ENCODE data around the gene HECW1.
"Not testable (repeated sequence)": the region's sequence is repeated elsewhere in the genome, so short reads cannot be mapped to it uniquely, and the experiment has no call there.

The HECW1 gene

GRCh38 chr7:43559946-43560335 lies 447.5 kb downstream of the HECW1 start:
- no peaks in the 10 kb centered on the region for H3K9me3 Mint-ChIP-seq
- ATAC-seq (replicated peaks) (no peak), DNase-seq (no peak)
- H3K27ac Mint-ChIP-seq, result no peak overlapping the region
- H3K27me3 Mint-ChIP-seq, result peaks cover 31 to 43% of the 10 kb centered on the region in 2 donors
- H3K36me3 Mint-ChIP-seq, result no peaks in the 10 kb centered on the region
- no peaks in the 10 kb centered on the region for H3K4me1 Mint-ChIP-seq
- H3K4me3 Mint-ChIP-seq, result no peak overlapping the region

- no peak for ATAC-seq (replicated peaks)
- Mint-ChIP-seq H3K27me3 (peaks cover 32 to 45% of the 10 kb centered on the region in 2 donors), H3K36me3 (no peaks in the 10 kb centered on the region), H3K9me3 (no peaks in the 10 kb centered on the region), H3K4me1 (no peaks in the 10 kb centered on the region), H3K4me3 (no peak overlapping the region), H3K27ac (no peak overlapping the region)
- no peak for DNase-seq
Measured at GRCh38 chr7:43560742-43561330, 448.4 kb downstream of the HECW1 start.

GRCh38 chr7:43562383-43562782 lies 449.9 kb downstream of the HECW1 start:
- no peaks in the 10 kb centered on the region for H3K4me1 Mint-ChIP-seq
- ATAC-seq (replicated peaks) (no peak), DNase-seq (no peak)
- H3K27me3 Mint-ChIP-seq, result peaks cover 28 to 40% of the 10 kb centered on the region in 2 donors
- H3K36me3 Mint-ChIP-seq, result no peaks in the 10 kb centered on the region
- no peak overlapping the region for H3K27ac Mint-ChIP-seq
- H3K4me3 Mint-ChIP-seq, result no peak overlapping the region
- no peaks in the 10 kb centered on the region for H3K9me3 Mint-ChIP-seq

GRCh38 chr7:43565786-43566185 lies 453.3 kb downstream of the HECW1 start:
- Mint-ChIP-seq H3K27ac (no peak overlapping the region), H3K4me3 (no peak overlapping the region), H3K36me3 (no peaks in the 10 kb centered on the region), H3K4me1 (peaks cover 0 to 2% of the 10 kb centered on the region in 2 donors), H3K27me3 (peaks cover 22 to 45% of the 10 kb centered on the region in 2 donors), H3K9me3 (no peaks in the 10 kb centered on the region)
- DNase-seq, result no peak
- ATAC-seq (replicated peaks), result no peak

GRCh38 chr7:43568529-43568928 lies 456.1 kb downstream of the HECW1 start:
- no peaks in the 10 kb centered on the region for H3K9me3 Mint-ChIP-seq
- no peak overlapping the region for H3K27ac Mint-ChIP-seq
- DNase-seq, result no peak
- no peak for ATAC-seq (replicated peaks)
- no peak overlapping the region for H3K4me3 Mint-ChIP-seq
- peaks cover 4 to 5% of the 10 kb centered on the region in 2 donors for H3K4me1 Mint-ChIP-seq
- H3K36me3 Mint-ChIP-seq, result no peaks in the 10 kb centered on the region
- H3K27me3 Mint-ChIP-seq, result peaks cover 5 to 21% of the 10 kb centered on the region in 2 donors

GRCh38 chr7:43569424-43569823 lies 457.0 kb downstream of the HECW1 start:
- H3K27ac Mint-ChIP-seq, result no peak overlapping the region
- peaks cover 4 to 5% of the 10 kb centered on the region in 2 donors for H3K4me1 Mint-ChIP-seq
- no peaks in the 10 kb centered on the region for H3K36me3 Mint-ChIP-seq

GRCh38 chr7:43570688-43571365 lies 458.4 kb downstream of the HECW1 start:
- Mint-ChIP-seq H3K9me3 (no peaks in the 10 kb centered on the region), H3K27me3 (peaks cover 0 to 11% of the 10 kb centered on the region in 2 donors), H3K36me3 (no peaks in the 10 kb centered on the region), H3K27ac (no peak overlapping the region), H3K4me3 (no peak overlapping the region), H3K4me1 (peaks cover 4 to 5% of the 10 kb centered on the region in 2 donors)
- DNase-seq (no peak), ATAC-seq (replicated peaks) (no peak)

More at GRCh38 chr7:43569424-43569823, 457.0 kb downstream of the HECW1 start:
- DNase-seq (no peak), ATAC-seq (replicated peaks) (peak in 1 of 2 donors; percentile 62)
- peaks cover 5 to 18% of the 10 kb centered on the region in 2 donors for H3K27me3 Mint-ChIP-seq
- no peak overlapping the region for H3K4me3 Mint-ChIP-seq
- no peaks in the 10 kb centered on the region for H3K9me3 Mint-ChIP-seq

GRCh38 chr7:43572516-43573049 lies 460.1 kb downstream of the HECW1 start:
- H3K27me3 Mint-ChIP-seq, result peaks cover 0 to 11% of the 10 kb centered on the region in 2 donors
- peak; percentile 77 to 86 for ATAC-seq (replicated peaks)
- no peak overlapping the region for H3K27ac Mint-ChIP-seq
- no peak overlapping the region for H3K4me3 Mint-ChIP-seq
- H3K9me3 Mint-ChIP-seq, result no peaks in the 10 kb centered on the region
- H3K4me1 Mint-ChIP-seq, result peaks cover 4 to 9% of the 10 kb centered on the region in 2 donors
- H3K36me3 Mint-ChIP-seq, result no peaks in the 10 kb centered on the region
- DNase-seq, result no peak

GRCh38 chr7:43573832-43574231 lies 461.4 kb downstream of the HECW1 start:
- H3K4me1 Mint-ChIP-seq, result peaks cover 6 to 10% of the 10 kb centered on the region in 2 donors
- not testable (repeated sequence) for H3K27ac Mint-ChIP-seq; DNase-seq; H3K4me3 Mint-ChIP-seq; H3K27me3 Mint-ChIP-seq; ATAC-seq (replicated peaks); H3K9me3 Mint-ChIP-seq; H3K36me3 Mint-ChIP-seq

- Mint-ChIP-seq H3K36me3 (no peaks in the 10 kb centered on the region), H3K27ac (no peak overlapping the region), H3K27me3 (peaks cover 0 to 3% of the 10 kb centered on the region in 2 donors), H3K4me3 (no peak overlapping the region), H3K9me3 (no peaks in the 10 kb centered on the region), H3K4me1 (peaks cover 4 to 10% of the 10 kb centered on the region in 2 donors)
- DNase-seq (no peak), ATAC-seq (replicated peaks) (no peak)
Measured at GRCh38 chr7:43575506-43575905, 463.1 kb downstream of the HECW1 start.

- Mint-ChIP-seq H3K4me1 (peaks cover 4 to 10% of the 10 kb centered on the region in 2 donors), H3K9me3 (no peaks in the 10 kb centered on the region), H3K36me3 (no peaks in the 10 kb centered on the region), H3K27me3 (peaks cover 0 to 5% of the 10 kb centered on the region in 2 donors), H3K4me3 (no peak overlapping the region), H3K27ac (no peak overlapping the region)
- no peak for ATAC-seq (replicated peaks)
- DNase-seq, result no peak
Measured at GRCh38 chr7:43576241-43576640, 463.8 kb downstream of the HECW1 start.

- no peak for ATAC-seq (replicated peaks)
- Mint-ChIP-seq H3K4me1 (peaks cover 4 to 11% of the 10 kb centered on the region in 2 donors), H3K9me3 (no peaks in the 10 kb centered on the region), H3K27me3 (peaks cover 0 to 11% of the 10 kb centered on the region in 2 donors), H3K27ac (no peak overlapping the region), H3K4me3 (no peak overlapping the region), H3K36me3 (no peaks in the 10 kb centered on the region)
- DNase-seq, result no peak
Measured at GRCh38 chr7:43577485-43577951, 465.1 kb downstream of the HECW1 start.

- ATAC-seq (replicated peaks) (peak; percentile 80 to 84), DNase-seq (peak; percentile 95)
- peak within 1 kb of the TSS; percentile 87 to 98 for H3K4me3 Mint-ChIP-seq
- peaks cover 0 to 11% of the 10 kb centered on the region in 2 donors for H3K27me3 Mint-ChIP-seq
- H3K27ac Mint-ChIP-seq, result peak within 1 kb of the TSS; percentile 94
- H3K36me3 Mint-ChIP-seq, result peaks cover 0 to 1% of the 10 kb centered on the region in 2 donors
- H3K9me3 Mint-ChIP-seq, result no peaks in the 10 kb centered on the region
- peaks cover 16 to 39% of the 10 kb centered on the region in 2 donors for H3K4me1 Mint-ChIP-seq
Measured at GRCh38 chr7:43582503-43583423, 470.3 kb downstream of the HECW1 start, which contains the start of gene STK17A. Gene STK17A (plus strand): TSS chr7:43583108. CDS start chr7:43583244, 136 bp downstream.

Measured in stimulated activated naive B cell treated with anti-CD40 and anti-IgM and Interleukin-4, amounts not matched to agents 10 μg/mL and 1 μg/mL and 100 μg/mL, for 72 hours (primary cell).